H1 (cell line): Measurements from ENCODE around the gene ZBTB47. TPM values are rescaled to one million over a fixed set of nuclear protein-coding genes. Genes with fewer than 3 reads are reported as not detected.

Experiments
- CTCF ChIA-PET: fragments of 300-600 bp; sonication (Branson Sonifier 250); formaldehyde crosslinking; loops from one replicate; lab custom pipeline; 2021; ENCODE audit not compliant: partially characterized antibody; lab: Charles Lee
- POLR2A ChIA-PET: fragments of 300-600 bp; sonication (Branson Sonifier 250); formaldehyde crosslinking; loops from one replicate; lab custom pipeline; 2021; ENCODE audit warnings: inconsistent platforms; ENCODE audit not compliant: partially characterized antibody; lab: Charles Lee
- DNase-seq, 2 experiments: peaks; one replicate each; pipeline versions ENCODE4 v3.0.0 to v3.0.0-alpha.2; 2010 to 2022; ENCODE audit warnings: low spot score in 2 of 2, low read depth in 1 of 2, mixed read lengths in 1 of 2
- FAIRE-seq: peaks from 2 replicates; lab custom pipeline; 2011; peaks lifted over from hg19 to GRCh38; lab: Jason Lieb, UNC
- H2AFZ ChIP-seq: 2 replicates; pipeline ENCODE4 v1.8.1; 2012; ENCODE audit warnings: low read length, inconsistent platforms
- H2AK5ac ChIP-seq: 2 replicates; pipeline ENCODE4 v1.6.1; 2013; ENCODE audit warnings: low read depth, low read length
- H2BK120ac ChIP-seq: replicated peaks from 2 replicates; pipeline ENCODE3; 2013; ENCODE audit warnings: low read depth, low read length, inconsistent platforms
- H2BK12ac ChIP-seq: 2 replicates; pipeline ENCODE4 v1.6.1; 2013; ENCODE audit warnings: low read depth, low read length
- H2BK15ac ChIP-seq: 2 replicates; pipeline ENCODE4 v1.6.1; 2013; ENCODE audit warnings: low read length
- H2BK20ac ChIP-seq: 2 replicates; pipeline ENCODE4 v1.6.1; 2013; ENCODE audit warnings: low read length
- H2BK5ac ChIP-seq: 2 replicates; pipeline ENCODE4 v1.6.1; 2013; ENCODE audit warnings: low read depth, low read length
- H3K14ac ChIP-seq: 2 replicates; pipeline ENCODE4 v1.6.1; 2013; ENCODE audit warnings: inconsistent platforms; ENCODE audit not compliant: insufficient read length
- H3K18ac ChIP-seq: 2 replicates; pipeline ENCODE4 v1.6.1; 2013; ENCODE audit warnings: low read length; ENCODE audit errors: extremely low read depth
- H3K23ac ChIP-seq: 2 replicates; pipeline ENCODE4 v1.6.1; 2013; ENCODE audit warnings: inconsistent platforms; ENCODE audit not compliant: insufficient read length
- H3K23me2 ChIP-seq: 2 replicates; pipeline ENCODE4 v1.6.1; 2013; ENCODE audit warnings: low read depth, low read length
- H3K27ac ChIP-seq: 2 replicates; pipeline ENCODE4 v1.6.1; 2011; ENCODE audit warnings: low read depth, low read length, inconsistent platforms
- H3K27me3 ChIP-seq, 4 experiments: replicated peaks in 1 of 4; 1 replicate in 1 of 4; 2 replicates in 3 of 4; pipeline versions ENCODE4 v1.6.1 to v1.8.1; 2011 to 2013; ENCODE audit warnings: low read length in 3 of 4, mild to moderate bottlenecking in 3 of 4, inconsistent platforms in 2 of 4, mixed read lengths in 2 of 4, moderate library complexity in 1 of 4; ENCODE audit not compliant: control insufficient read depth in 3 of 4, insufficient read depth in 3 of 4; ENCODE audit errors: extremely low read depth in 1 of 4
- H3K36me3 ChIP-seq, 4 experiments: 2 replicates each; pipeline versions ENCODE4 v1.6.1 to v1.8.1; 2011 to 2013; ENCODE audit warnings: mild to moderate bottlenecking in 4 of 4, low read length in 3 of 4, moderate library complexity in 2 of 4, control low read depth in 1 of 4, inconsistent platforms in 1 of 4; ENCODE audit not compliant: insufficient read depth in 4 of 4, control insufficient read depth in 2 of 4
- H3K4ac ChIP-seq: replicated peaks from 2 replicates; pipeline ENCODE3; 2013; ENCODE audit warnings: low read length, low read depth, mixed read lengths, inconsistent platforms; ENCODE audit not compliant: insufficient read length
- H3K4me1 ChIP-seq, 4 experiments: replicated peaks in 1 of 4; 1 replicate in 1 of 4; 2 replicates in 3 of 4; pipeline versions ENCODE4 v1.6.1 to v1.8.1; 2011 to 2013; ENCODE audit warnings: low read length in 3 of 4, inconsistent platforms in 2 of 4, mixed read lengths in 1 of 4; ENCODE audit not compliant: insufficient read depth in 4 of 4, control insufficient read depth in 3 of 4
- H3K4me2 ChIP-seq, 2 experiments: 2 replicates each; pipeline versions ENCODE4 v1.6.1 to v1.8.1; 2011 to 2013; ENCODE audit warnings: low read depth in 2 of 2, low read length in 2 of 2, control low read depth in 1 of 2, inconsistent platforms in 1 of 2, mild to moderate bottlenecking in 1 of 2; ENCODE audit not compliant: insufficient read depth in 1 of 2
- H3K4me3 ChIP-seq, 4 experiments: fragments of 200-600, 300-600 bp in 1 of 4; sonication (generic), shearing (Covaris generic), sonication (Bioruptor Twin) in 1 of 4; 2 replicates each; pipeline versions ENCODE4 v1.5.1 to v1.8.1; 2011 to 2016; ENCODE audit warnings: low read length in 4 of 4, low read depth in 3 of 4, control low read depth in 2 of 4, inconsistent platforms in 2 of 4, mild to moderate bottlenecking in 2 of 4, mixed read lengths in 1 of 4, moderate library complexity in 1 of 4; ENCODE audit not compliant: insufficient read depth in 2 of 4; ENCODE audit errors: extremely low read depth in 1 of 4
- H3K56ac ChIP-seq: replicated peaks from 2 replicates; pipeline ENCODE3; 2013; ENCODE audit warnings: low read depth, mild to moderate bottlenecking, mixed read lengths, low read length, inconsistent platforms; ENCODE audit not compliant: insufficient read length
- H3K79me1 ChIP-seq: 2 replicates; pipeline ENCODE4 v1.6.1; 2013; ENCODE audit warnings: low read depth, low read length, control low read depth
- H3K79me2 ChIP-seq, 2 experiments: 2 replicates each; pipeline versions ENCODE4 v1.6.1 to v1.8.1; 2012 to 2013; ENCODE audit warnings: low read length in 2 of 2, mild to moderate bottlenecking in 2 of 2, inconsistent platforms in 1 of 2; ENCODE audit not compliant: insufficient read depth in 2 of 2, control insufficient read depth in 1 of 2
- H3K9ac ChIP-seq, 4 experiments: replicated peaks in 1 of 4; 1 replicate in 1 of 4; 2 replicates in 3 of 4; pipeline versions ENCODE4 v1.6.1 to v1.8.1; 2011 to 2013; ENCODE audit warnings: low read depth in 3 of 4, low read length in 3 of 4, control low read depth in 2 of 4, mild to moderate bottlenecking in 2 of 4, moderate library complexity in 2 of 4, inconsistent platforms in 1 of 4; ENCODE audit errors: extremely low read depth in 1 of 4
- H3K9me3 ChIP-seq, 2 experiments: 2 replicates each; pipeline versions ENCODE4 v1.6.1 to v1.8.1; 2012 to 2013; ENCODE audit warnings: mild to moderate bottlenecking in 2 of 2, moderate library complexity in 2 of 2, control low read depth in 1 of 2, inconsistent platforms in 1 of 2, low read depth in 1 of 2, low read length in 1 of 2, mixed read lengths in 1 of 2; ENCODE audit not compliant: insufficient read depth in 2 of 2
- H4K20me1 ChIP-seq, 2 experiments: replicated peaks in 1 of 2; 2 replicates each; pipeline versions ENCODE3 to v1.8.1; 2011 to 2013; ENCODE audit warnings: inconsistent platforms in 2 of 2, low read length in 2 of 2, mild to moderate bottlenecking in 1 of 2; ENCODE audit not compliant: insufficient read depth in 2 of 2, control insufficient read depth in 1 of 2
- H4K5ac ChIP-seq: 2 replicates; pipeline ENCODE4 v1.6.1; 2013; ENCODE audit warnings: low read length, low read depth, mixed read lengths, inconsistent platforms; ENCODE audit not compliant: insufficient read length
- H4K8ac ChIP-seq: 2 replicates; pipeline ENCODE4 v1.8.0; 2013; ENCODE audit warnings: mild to moderate bottlenecking, moderate library complexity, low read length, inconsistent platforms; ENCODE audit not compliant: insufficient read depth; ENCODE audit errors: extremely low read depth
- H4K91ac ChIP-seq: replicated peaks from 2 replicates; pipeline ENCODE3; 2013; ENCODE audit warnings: low read length, mixed read lengths, inconsistent platforms; ENCODE audit not compliant: insufficient read length
- GTF2F1 ChIP-seq: IDR thresholded peaks from 2 replicates; pipeline ENCODE4 v1.6.1; 2012; ENCODE audit warnings: low read depth, low read length, improper control_type of control experiment, borderline replicate concordance
- TAF7 ChIP-seq: optimal IDR thresholded peaks from 2 replicates; pipeline ENCODE3; 2011; ENCODE audit warnings: low read depth, mild to moderate bottlenecking, inconsistent platforms, low read length, moderate library complexity, borderline replicate concordance
- WGBS, 2 experiments: shearing (Covaris generic) in 1 of 2; methylation state at CpG; one replicate each; pipeline versions ENCODE4 v1.1.6 to v1.1.7; 2013 to 2015; ENCODE audit warnings: low lambda C conversion rate in 2 of 2, mixed read lengths in 2 of 2, inconsistent platforms in 1 of 2, low coverage in 1 of 2, missing lambda C conversion rate in 1 of 2; ENCODE audit not compliant: insufficient replicate concordance in 2 of 2, insufficient coverage in 1 of 2, insufficient read length in 1 of 2; ENCODE audit errors: extremely low coverage in 1 of 2, missing lambda C conversion rate in 1 of 2; 5-methylcytosine and 5-hydroxymethylcytosine counted together
- polyA plus RNA-seq, 7 experiments: library from polyadenylated mRNA; depleted of rRNA in 3 of 7; stranded (reverse) in 5 of 7; unstranded in 2 of 7; fragments of >200 nt in 5 of 7; fragments of 200-250 nt in 2 of 7; gene quantifications; 1 replicate in 5 of 7; 2 replicates in 1 of 7; 4 replicates in 1 of 7; pipeline versions ENCODE4 v1.2.1 to v1.2.3, GENCODE V29; 2011 to 2013; ENCODE audit warnings: missing spikeins in 2 of 7, mixed read lengths in 2 of 7
- total RNA-seq: library from RNA; stranded (reverse); fragmentation: NEBNext Ultra II Directional; extraction: Animal tissue kit (Norgen Biotek cat#: 25700); gene quantifications from 2 replicates; pipeline ENCODE4 v1.2.1, GENCODE V29; 2021

The ZBTB47 gene
- total and polyA plus RNA-seq, 2 of the 8 experiments (the other 6 are each of a cell fraction or from before 2014, with no cell fraction given): 2.8 to 4.1 TPM

- Histone ChIP-seq H2AFZ (no peak overlapping the region), H4K8ac (no peak overlapping the region), H4K5ac (no peak overlapping the region), H4K20me1 (peaks cover under 1 to 1% of the 10 kb centered on the region in 2 experiments), H2BK5ac (no peak overlapping the region; the same call in 1 of the 2 replicates), H3K23ac (no peak overlapping the region), H3K9me3 (no peaks in the 10 kb centered on the region), H2BK120ac (no peak overlapping the region), H2AK5ac (peak overlapping the region; percentile 82; the same call in 1 of the 2 replicates), H3K23me2 (peaks cover 3% of the 10 kb centered on the region; the same call in 1 of the 2 replicates), H3K4me3 (no peak overlapping the region), H3K27me3 (no peaks in the 10 kb centered on the region), H3K79me1 (no peaks in the 10 kb centered on the region), H2BK12ac (peak overlapping the region; percentile 93; the same call in 1 of the 2 replicates), H2BK20ac (no peak overlapping the region), H3K14ac (no peak overlapping the region), H4K91ac (no peak overlapping the region), H3K36me3 (no peaks in the 10 kb centered on the region; a peak in 1 of 8 replicates), H3K56ac (no peak overlapping the region), H3K4me2 (no peak overlapping the region), H3K18ac (peak overlapping the region; percentile 71; the same call in 1 of the 2 replicates), H3K27ac (no peak overlapping the region), H3K4ac (no peak overlapping the region), H3K4me1 (peaks cover 6 to 28% (median 24%) of the 10 kb centered on the region in 4 experiments), H3K9ac (no peak overlapping the region), H2BK15ac (peak overlapping the region; percentile 61; the same call in 1 of the 2 replicates), H3K79me2 (no peaks in the 10 kb centered on the region)
- CTCF ChIA-PET: interaction anchor here (0.8 to 7.0 kb wide), 4 partner anchors 9 to 99 kb away, joined by 4 to 54 read pairs (median 18); no protein-coding TSS in a partner anchor
- FAIRE-seq: no peak
- TF ChIP-seq GTF2F1 (no peak), TAF7 (no peak)
- no peak for DNase-seq
- POLR2A ChIA-PET: interaction anchor here (0.8 to 2.6 kb wide), 5 partner anchors 9 to 65 kb away, joined by 3 to 6 read pairs (median 3); no protein-coding TSS in a partner anchor
- WGBS, 2 experiments: 93% methylated on average over 9 of the region's 9 CpGs; no CpG with 5 or more reads in 1 of the 2 experiments
Measured at GRCh38 chr3:42656680-42657610, 3.4 kb downstream of the ZBTB47 start.
